LHCN-M2 (cell line): ENCODE results near the gene SCO1. TPM values are rescaled to one million over a fixed set of nuclear protein-coding genes. Genes with fewer than 3 reads are reported as not detected.
"Not testable (repeated sequence)": the region's sequence is repeated elsewhere in the genome, so short reads cannot be mapped to it uniquely, and the experiment has no call there.

Source experiments
- DNase-seq: peaks from one replicate; pipeline ENCODE4 v3.0.0-alpha.2; 2012; ENCODE audit warnings: low read depth
- total RNA-seq: library from RNA; depleted of rRNA; stranded (reverse); fragments of >200 nt; gene quantifications from 2 replicates; pipeline ENCODE4 v1.2.3, GENCODE V29; 2014

SCO1 gene
- total RNA-seq, 1 experiment from 2014 or later, result 37.0 TPM

DNA sequence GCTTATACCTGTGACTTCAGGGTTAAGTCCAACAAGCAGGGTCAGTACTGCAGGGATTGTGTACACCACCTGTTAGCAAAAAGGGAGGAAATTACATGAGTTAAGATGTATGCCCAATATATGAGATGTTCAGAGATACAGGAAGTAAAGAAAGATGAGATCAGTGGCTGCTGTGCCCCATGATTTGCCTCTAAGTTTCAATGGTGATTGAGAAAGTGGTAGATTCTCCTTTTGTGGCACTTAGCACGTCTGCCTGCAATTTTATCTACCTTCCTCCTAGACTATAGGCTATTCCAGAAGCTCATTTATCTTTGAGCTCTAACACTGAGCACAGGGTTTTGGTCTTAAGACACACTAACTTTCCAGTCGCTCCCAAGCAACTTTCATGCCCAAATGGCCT lies 28.9 kb upstream of the SCO1 start:
- no peak for DNase-seq

DNA sequence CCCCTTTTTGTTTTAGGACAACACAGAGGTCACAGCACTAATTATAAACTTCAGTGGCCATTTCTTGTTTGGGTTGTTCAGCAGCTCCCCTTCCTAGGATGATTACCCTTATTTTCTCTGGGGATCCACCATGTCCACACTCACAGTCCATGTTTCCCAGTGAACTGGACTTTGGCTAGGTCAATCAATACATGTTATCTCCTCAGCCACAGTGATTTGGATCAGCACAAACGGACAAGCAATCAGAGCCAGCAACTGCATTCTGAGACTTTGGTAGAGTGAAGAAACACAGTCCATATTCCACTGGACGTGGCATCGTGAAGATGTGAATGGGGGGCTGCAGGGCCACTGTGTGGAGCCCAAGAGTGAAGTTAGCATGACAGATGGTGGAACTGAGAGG lies 27.9 kb upstream of the SCO1 start:
- DNase-seq, result no peak

DNA sequence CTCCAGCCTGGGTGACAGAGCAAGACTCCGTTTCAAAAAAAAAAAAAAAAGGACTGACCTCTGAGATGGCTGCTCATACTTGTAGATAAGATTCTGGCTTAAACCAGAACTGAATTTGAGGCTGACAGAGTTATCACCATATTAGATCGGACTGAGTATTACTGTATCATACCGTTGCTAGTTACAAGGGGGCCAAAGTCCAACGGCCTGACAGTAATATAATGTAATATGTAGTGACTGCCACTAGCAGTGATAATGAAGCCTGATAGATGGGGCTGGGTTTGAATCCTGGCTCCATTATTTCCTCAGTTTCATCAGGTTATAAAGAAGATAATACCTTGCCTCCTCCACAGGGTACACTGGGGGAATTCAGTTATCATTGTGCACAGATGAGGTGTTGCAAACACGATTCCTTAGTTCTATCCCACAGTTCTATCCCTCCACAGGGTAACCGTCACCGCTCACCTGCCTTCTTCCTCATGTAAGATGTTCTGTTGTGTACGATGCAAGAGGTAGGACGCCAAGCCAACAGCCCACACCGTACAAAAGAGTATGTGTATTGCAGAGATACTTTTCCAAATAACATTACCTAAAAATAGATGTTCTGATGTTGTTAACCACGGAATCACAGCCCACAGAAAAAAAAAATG lies 27.3 kb upstream of the SCO1 start:
- DNase-seq, result no peak

DNA sequence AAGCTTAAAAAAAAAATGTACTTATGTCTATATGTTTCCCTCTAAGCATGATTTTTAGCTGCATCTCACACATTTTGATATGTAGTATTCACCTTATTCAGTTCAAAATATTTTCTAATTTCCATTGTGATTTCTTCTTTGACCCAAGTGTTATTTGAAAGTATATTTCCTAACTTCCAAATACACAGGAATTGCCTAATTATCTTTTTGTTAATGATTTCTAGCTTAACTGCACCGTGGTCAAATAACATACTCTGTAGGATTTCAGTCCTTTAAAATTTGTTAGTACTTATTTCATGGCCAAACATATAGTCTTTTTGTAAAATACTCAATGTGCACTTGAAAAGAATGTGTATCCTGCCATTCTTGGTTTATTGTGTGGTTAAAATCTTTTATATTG lies 21.2 kb upstream of the SCO1 start:
- DNase-seq, result no peak

DNA sequence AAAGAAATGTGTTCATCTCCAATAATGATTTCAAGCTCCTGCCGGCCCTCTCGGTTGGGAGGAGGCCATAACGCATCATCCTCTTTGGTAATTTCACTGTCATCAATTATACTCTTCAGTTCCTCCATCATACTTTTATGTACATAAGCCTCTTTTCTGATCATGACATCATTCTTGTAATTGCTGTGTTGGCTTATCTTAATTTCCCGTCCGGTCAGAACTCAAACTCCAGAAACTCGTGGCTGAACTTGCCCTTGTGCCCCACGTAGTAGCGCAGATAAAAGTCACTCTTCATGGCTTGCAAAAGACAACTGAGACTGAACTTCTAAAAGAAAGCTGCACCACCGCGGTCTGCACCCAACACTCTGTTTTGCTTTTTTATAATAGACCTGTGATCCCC lies 18.9 kb upstream of the SCO1 start:
- DNase-seq, result no peak

DNA sequence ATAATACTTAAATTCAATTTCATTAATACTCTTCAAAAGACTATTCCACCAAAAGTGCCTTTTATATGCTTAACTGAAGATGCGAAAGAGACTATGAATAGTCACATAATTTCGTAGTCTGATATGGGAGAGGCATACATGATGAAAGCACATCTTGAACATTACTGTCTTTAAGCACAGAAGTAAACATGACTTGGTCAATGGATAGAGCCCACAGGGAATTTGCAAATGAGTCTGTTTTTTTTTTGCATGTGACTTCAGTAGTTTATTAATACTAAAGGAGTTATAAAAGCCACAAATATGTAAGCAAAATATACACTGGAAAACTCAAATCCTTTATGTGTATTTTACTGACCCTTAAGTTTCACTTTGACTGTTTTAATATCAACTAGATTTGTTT lies 16.0 kb upstream of the SCO1 start:
- no peak for DNase-seq

DNA sequence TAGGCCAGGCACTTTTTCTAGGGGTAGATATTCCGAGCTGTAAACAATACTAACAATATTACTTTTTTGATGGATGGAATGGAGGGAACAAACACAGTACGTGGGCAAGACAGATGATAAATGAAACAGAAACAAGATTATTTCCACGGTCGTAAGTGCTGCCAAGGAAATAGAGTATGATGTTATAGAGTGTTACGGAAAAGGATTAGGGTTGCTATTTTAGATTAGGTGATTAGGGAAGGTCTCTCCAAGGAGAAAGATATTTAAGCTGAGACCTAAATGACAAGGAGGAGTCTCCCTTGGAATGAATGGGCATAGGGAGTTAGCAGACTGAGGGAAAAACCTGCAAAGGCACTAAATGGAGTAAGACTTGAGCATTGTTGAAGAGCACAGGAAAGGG lies 8.4 kb upstream of the SCO1 start:
- DNase-seq, result no peak

DNA sequence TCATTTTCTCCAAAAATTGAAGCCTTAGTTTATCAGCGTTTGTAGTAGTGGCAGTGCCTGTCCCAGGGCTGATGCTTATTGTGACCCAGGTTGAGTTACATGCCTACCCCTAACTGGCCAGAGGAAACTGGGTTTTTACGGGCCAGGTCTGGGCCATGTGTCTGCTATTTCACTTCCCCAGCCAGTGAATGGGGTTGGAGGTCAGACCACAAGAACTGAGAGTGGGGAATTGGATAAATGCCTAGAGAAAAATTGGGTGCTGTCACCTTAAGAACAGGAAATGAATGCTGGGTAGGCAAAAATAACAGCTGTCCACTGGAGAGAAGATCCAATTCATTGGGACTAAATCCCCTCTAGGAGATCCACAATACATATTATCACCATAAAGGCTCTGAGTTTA lies 5.2 kb upstream of the SCO1 start:
- peak; percentile 78 for DNase-seq

DNA sequence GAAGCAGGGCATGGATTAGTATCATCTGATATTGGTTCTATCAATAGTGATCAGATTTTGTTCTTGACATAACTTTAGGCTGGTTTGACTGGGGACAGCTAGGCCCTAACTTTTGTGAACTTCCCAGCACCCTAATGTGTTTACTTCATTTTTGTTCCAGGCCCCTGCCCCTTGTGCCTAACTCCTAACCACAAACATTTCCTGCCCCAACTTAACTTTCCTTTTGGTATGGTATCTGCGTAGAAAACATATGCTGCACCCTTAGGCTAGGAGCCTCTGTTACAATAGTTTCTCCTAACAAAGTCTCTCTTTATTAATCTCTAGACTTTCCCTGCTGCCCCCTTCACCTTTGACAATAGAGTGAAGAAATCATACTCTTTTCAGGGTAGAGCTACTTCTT lies 2.5 kb upstream of the SCO1 start:
- DNase-seq, result no peak

DNA sequence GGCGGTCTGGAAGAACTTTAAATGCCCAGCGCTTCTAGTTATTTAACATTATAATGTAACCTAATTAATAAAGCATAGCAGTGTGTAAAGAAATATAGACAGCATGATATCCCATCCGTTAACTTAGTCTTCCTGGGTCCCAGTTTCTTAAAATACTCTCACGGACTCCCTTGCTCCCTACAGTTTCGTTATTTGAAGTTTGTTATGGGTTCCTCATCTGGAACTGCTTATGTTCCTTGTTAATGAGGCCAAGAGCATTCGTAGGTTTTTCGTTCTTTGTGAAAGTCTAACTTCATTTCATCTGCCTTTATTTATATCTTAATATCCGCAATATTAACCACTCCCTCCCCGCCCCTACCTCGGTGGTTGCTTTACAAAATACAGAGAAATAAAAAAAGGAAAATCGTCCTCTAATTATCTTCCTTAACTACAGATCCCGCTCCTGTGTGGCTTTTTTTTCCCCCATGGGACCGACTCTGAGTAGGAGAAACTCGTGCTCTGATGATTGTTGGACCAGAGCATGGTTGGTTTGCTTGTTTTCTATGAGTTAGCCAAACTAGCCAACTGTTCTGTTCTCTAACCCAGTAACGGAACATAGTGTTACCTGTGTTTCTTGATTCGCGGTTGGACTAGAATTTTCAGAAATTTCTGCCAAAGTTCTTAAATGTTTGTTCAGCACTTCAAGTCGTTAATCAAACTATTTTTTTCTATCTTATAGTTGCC lies 924 bp upstream of the SCO1 start:
- peak; percentile 52 for DNase-seq

DNA sequence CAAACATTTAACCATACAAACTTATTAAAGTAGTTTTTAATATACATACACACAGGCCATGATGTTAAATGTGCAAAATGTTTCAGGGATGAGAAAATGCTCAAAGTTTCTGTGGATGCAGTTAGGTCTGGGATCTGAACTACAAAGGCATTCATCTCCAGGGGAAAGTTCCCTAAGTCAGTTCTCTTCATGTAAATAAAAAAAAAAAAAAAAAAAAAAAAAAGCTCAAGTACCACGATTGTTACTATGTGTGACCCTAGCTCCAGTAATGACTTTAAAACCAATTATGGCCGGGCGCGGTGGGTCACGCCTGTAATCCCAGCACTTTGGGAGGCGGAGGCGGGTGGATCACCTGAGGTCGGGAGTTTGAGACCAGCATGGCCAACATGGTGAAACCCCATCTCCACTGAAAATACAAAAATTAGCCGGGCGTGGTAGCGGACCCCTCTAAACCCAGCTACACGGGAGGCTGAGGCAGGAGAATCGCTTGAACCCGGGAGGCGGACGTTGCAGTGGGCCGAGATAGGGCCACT lies 1.4 kb downstream of the SCO1 start:
- DNase-seq, result not testable (repeated sequence)

DNA sequence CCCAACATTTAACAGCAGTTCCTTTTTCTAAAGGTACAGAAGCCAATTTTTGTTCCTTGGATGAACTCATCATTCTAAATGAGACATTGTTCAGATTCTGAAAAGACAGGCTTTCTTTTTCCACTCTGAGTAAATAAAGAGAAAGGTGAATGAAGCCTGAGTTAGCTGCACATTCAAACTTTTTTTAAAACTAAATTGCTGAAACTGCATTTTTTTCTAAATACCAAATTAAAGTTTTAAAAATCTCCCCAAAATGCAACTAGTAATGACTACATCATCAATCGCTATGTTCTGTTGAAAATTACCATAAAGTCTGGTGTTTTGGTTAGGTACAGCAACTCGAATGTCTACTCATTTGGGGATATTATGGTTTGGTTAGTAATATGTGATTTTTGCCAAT lies 9.8 kb downstream of the SCO1 start:
- no peak for DNase-seq

DNA sequence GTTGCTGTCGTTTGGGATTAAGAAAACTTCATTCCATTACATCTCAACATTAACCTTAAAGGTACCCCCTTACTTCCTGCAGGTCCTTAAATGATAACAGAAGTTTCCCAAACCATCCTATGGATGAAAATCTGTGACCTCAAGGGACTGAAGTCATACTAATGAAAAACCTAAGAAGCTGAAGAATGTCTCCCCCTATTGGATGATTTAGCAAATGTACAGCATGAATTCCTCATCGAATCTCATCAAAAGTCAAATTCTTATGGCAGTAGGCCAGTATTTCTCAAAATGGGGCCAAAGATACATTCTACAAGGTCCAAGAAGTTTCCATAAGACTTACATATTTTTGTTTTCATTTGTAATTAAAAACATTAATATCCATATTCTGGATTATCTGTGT lies 13.5 kb downstream of the SCO1 start:
- DNase-seq, result peak; percentile 56

DNA sequence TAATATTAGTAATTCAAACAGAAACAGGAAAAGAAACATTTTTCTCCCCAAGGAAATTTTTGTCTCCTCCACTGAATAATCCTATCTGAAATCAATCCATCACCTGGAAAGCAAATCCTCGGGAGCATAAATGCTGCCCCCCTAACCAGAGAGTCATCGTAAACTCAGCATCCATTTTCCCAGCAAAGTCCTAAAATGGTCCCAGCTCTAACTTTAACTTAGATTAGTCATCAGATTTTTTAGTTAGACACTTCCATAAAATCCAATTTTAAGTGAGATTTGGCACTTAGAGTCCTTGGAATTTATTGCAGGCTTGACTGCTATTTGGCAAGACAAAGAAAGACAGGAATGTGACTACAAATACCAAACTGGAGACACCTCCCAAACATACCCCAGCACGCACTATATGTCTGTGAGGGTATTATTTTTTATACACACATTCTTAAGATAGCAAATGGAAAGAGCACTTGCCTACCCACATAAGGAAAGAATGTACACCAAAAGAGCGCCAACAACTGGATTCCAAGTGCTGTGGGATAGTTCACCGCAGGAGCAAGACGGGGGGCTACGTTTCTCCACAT lies 15.4 kb downstream of the SCO1 start:
- DNase-seq, result no peak

DNA sequence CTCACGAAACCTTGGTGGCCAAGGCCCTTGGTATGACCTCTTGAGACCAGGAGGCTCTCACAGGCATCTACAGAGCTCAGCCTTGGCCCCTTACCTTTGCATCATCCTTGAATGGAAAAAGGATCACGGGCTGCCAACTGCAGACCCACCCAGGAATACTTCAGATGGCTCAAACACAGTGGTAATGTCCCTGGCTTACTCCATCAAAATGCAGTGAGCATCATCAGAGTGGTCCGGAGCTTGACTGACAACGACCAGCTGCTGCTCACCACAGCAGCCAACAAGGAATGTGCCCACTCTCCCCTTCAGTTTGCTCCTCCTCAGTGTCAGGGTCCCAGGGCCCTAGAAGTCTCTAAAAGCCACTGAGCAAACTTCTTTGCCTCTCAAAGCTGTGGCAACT lies 22.6 kb downstream of the SCO1 start:
- no peak for DNase-seq

DNA sequence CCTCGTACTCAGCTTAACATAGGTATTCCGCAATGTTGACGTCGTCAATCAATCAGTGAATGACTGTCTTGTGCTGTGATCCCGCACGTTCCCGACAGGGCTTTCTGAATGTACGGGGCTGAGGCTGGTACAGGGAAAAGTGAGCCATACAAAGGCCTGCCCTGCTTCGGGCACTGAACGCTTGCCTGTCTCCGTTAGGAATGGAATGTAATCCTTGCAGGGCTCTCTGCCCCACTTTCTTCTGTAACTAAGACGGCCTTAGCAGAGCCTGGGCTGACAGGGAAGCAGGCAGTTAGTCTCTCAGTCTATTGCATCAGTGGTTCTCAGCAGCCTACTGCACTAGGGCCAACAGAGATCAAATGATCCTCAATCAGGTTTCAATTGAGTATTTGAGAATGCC lies 24.0 kb downstream of the SCO1 start:
- no peak for DNase-seq

DNA sequence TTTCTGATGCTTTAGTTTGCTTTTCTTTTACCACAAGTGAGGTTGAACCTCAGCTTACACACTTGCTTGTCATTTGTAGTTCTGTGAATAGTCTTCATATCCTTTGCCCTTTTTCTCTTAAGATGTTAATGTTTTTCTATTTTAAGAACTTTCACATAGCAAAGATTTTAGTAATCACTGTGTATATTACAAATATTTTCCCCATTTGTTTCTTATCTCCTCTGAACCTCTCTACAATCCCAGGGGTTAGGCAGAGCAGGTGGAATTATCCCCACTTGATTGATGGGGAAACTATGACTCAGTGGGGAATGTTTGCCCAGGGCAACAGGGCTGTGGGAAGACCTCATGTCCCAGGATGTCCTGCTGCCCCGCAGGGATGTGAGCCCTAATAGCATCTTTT lies 28.6 kb downstream of the SCO1 start:
- DNase-seq, result peak; percentile 32

DNA sequence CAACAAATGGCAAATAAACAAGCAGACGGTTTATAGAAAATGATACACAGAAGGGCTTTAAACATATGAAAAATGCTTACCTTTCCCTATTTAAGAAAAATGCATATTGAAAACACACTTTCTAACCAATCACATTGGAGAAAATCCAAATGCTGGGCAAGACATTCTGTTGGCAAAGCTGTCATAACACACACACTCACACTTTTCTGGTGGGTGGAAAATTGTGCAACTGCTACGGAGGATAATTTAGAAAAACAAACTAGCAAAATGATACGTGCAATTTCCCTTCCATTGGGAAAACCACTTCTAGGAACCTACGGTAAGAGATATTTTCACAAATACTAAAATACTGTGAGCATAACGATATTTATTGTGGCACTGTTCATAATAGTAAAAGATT lies 30.4 kb downstream of the SCO1 start:
- DNase-seq, result no peak

DNA sequence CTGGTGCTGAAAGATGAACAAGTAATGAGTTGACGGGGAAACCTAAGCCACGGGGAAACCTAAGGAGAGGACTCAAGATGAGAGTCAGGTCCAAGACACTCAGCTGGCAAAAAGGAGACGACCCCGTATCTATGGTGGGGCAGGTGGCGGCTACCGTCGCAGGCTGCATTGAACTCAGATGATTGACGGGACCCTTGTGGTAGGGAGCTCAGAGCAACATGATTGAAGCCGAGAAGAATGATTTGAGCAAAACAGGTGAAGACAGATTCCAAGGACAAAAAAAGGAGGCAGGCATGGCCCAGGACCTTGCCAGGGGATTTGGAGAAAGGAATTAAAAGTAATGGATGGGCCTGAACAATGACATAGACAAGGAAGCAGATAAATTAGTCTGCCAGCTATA lies 32.8 kb downstream of the SCO1 start:
- DNase-seq, result no peak

DNA sequence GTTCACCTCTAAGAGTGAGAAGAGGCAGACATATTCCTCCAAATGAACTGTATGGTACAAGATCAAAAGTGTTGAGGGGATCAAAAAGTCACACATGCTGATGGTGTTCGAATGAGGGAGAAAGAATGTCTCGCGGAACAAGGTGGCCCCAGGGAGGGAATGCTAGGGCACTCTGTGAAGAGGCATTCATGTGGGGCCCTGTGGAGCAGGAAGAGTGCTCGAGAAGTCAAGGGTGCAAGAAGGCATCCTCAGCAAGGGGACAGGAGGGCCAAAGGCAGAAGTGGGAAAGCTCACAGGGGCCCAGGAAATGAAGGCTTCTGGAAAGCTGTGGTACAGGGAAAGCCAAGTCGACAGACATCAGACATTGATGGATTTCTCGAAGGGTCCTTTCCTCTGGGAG lies 34.1 kb downstream of the SCO1 start:
- DNase-seq, result no peak

DNA sequence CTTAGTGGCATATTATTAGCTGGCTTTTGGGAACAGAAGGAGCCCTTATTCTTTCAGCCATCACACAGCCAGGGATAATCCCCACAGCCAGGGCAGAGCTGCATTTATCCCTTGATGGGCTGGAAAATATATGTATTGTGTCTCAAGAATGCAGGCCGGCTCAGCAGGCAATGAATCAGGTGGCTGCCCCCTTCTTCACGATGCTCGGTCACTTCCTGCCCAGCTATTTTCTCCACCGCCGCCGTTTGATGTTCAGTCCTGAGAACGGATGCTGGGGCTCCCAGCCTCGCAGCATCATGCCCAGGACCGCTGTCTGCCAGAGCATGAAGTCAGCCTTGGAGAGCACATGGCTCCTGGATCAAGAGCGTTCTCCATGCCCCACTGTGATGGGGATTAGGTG lies 35.9 kb downstream of the SCO1 start:
- no peak for DNase-seq

DNA sequence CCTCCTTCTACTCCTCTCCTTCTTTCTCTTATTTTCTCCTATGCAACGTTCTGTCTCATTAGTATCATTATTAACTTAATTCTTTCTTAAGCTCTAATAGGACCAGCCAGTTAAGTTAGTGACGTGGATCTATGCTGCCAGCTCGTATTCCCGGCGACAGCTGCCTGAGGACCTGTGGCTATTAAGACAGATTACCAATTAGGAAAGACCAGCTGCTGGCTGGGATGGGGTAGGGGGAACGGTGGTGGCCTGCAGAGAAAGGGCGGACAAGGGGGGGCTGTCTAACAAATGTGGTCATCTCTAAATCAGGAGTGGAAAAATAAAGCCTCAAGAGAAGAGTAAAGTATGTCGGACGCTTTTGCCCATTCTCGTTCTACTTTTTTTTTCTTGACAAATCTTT lies 39.5 kb downstream of the SCO1 start:
- DNase-seq, result no peak

DNA sequence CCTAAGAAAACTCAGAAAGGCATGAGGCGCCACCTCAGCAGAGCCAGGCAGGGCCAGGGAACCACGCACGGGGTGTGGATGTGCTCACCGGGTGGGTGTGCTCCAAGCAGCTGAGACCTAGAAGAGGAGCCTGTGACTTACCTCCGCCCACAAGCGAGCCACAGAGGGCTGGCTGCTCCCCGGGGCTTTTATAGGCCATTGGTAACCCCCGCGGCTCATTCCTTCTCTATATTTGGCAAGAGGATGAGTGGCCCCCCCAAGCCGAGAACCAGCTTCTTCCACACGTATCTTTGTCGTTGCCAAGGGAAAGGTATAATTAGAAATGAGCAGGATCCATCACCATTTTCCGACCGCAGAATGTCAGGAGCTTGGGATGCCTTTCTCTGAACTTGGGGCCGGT lies 40.2 kb downstream of the SCO1 start, which contains the start of gene MYH3:
Gene MYH3 (minus strand): TSS at position 162 of the 400 bp plus-strand sequence. CDS start 2,245 bp downstream, outside the sequence.
- DNase-seq, result no peak
